ENCODE results near the gene UBAP1. TPM values are rescaled to one million over a fixed set of nuclear protein-coding genes. Genes with fewer than 3 reads are reported as not detected.
A peak's percentile ranks its signal among the peaks of the same experiment; 100 is the strongest.
"Not testable (repeated sequence)": the region's sequence is repeated elsewhere in the genome, so short reads cannot be mapped to it uniquely, and the experiment has no call there.

UBAP1 gene
- total RNA-seq, 1 experiment from 2014 or later = 46.1 TPM

GRCh38 chr9:34224349-34224748 lies 45.5 kb downstream of the UBAP1 start:
- no peak for DNase-seq (ENCODE audit: low spot score)

GRCh38 chr9:34226144-34226760 lies 47.4 kb downstream of the UBAP1 start:
- not testable (repeated sequence) for DNase-seq (ENCODE audit: low spot score)

GRCh38 chr9:34227445-34227844 lies 48.6 kb downstream of the UBAP1 start:
- DNase-seq (ENCODE audit: low spot score) = no peak

GRCh38 chr9:34230556-34230955 lies 51.7 kb downstream of the UBAP1 start:
- DNase-seq (ENCODE audit: low spot score) = no peak

GRCh38 chr9:34232201-34232600 lies 53.4 kb downstream of the UBAP1 start:
- DNase-seq (ENCODE audit: low spot score) = no peak

- DNase-seq (ENCODE audit: low spot score) = no peak
These were observed 54.8 kb downstream of the UBAP1 start for GRCh38 chr9:34233672-34234071.

DNA sequence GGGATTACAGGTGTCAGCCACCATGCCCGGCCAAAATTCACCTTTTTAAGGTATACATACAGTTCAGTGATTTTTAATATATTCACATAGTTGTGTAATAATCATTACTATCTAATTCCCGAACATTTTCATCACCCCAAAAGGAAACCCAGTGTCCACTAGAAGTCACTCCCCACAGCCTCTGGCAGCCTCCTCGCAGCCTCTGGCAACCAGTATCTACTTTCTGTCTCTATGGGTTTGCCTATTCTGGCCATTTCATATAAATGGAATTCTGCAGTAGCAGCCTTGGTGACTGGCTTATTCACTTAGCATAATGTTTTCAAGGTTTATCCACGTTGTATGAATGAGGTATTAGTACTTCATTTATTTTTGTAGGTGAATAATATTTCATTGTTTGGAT lies 59.0 kb downstream of the UBAP1 start:
- no peak for DNase-seq (ENCODE audit: low spot score)

GRCh38 chr9:34240006-34240405 lies 61.2 kb downstream of the UBAP1 start:
- no peak for DNase-seq (ENCODE audit: low spot score)

GRCh38 chr9:34242830-34243229 lies 64.0 kb downstream of the UBAP1 start:
- no peak for DNase-seq (ENCODE audit: low spot score)

DNA sequence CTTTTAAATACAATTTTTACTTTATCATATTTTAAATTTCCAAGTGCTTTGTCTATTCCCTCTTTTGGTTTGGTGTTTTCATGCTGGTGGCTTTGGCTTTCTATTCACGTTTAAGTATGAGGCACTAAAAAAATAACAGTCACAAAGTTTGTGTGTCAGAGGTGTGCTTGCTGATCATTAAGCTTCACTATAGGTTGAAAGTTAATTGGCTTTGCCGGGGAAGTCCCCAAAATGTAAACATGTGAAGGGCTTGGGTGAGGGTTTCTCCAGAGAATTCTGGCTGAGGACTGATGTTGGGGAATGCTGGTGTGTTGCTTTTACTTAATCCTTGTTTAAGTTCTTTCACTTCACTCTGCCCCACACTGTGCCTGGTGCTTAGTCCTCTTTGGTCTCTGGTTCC lies 66.4 kb downstream of the UBAP1 start:
- not testable (repeated sequence) for DNase-seq (ENCODE audit: low spot score)

DNA sequence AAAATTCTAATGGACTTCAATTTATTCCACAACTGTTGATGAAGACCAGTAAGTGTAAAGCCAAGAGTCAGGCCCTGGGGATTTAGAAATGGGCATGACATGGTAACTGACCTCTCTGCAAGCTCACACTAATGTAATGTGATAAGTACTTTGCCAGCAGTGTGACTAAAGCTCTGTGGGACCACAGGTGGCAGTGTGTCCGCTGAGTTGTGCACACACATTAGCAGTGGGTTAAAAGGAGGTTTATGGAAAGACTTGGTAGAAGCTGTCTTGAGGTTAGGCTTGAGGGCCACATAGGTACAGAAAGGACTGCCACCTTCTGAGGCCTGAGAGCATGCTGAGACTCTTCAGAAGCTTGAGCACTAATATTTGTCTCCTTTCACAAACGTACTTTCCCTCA lies 67.6 kb downstream of the UBAP1 start:
- DNase-seq (ENCODE audit: low spot score) = no peak

DNA sequence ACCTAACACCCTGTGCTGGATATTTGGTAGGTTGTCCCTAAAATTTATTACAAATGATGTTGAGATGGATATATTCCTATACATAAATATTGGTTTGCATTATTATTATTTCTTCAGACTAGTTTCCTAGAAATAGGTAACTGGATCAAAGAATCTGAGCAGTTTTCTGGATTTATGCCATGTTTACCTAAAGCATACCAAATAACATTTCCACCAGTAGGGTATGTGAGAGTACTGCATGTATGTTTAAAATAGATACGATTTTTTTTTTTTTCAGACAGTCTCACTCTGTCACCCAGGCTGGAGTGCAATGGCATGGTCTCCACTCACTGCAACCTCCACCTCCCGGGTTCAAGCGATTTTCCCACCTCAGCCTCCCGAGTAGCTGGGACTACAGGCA lies 68.9 kb downstream of the UBAP1 start:
- not testable (repeated sequence) for DNase-seq (ENCODE audit: low spot score)

DNA sequence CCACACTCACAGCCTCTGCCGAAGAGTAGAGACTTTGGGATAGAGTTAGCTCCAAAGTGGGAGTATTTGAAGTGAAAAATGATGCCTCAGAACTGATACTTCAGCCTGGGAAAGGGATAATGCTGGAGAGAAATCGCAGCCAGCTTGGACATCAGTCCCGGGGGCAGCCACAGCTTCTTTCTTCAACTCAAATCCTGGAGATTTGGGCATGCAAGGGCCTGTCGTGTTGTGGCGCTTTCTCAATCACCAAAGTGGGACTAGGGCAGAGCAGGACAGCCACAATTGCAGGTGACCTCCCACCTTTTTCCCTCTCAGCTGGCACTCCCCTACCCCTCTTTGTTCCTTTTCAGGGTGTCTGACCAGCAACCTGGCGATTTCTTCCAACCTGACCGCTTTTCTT lies 70.4 kb downstream of the UBAP1 start:
- DNase-seq (ENCODE audit: low spot score) = no peak

DNA sequence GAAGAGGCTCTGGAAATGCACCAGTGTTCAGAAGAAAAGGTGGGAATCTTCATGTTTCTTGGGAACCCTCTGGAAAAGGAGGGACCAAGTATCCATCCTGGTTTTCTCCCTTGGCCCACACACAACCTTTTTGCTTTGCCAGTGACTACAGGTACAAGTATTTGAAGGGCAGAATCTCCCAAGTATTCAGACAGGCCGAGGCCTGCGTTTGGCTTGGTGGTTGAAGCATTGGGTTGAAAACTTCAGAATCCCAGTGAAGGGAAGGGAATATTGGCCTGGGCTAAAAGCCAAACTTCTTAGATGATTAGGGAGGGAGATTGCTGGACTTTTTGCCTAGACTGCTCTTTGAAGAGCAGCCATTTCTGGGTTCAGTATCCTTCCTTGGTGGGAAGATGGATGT lies 71.9 kb downstream of the UBAP1 start:
- DNase-seq (ENCODE audit: low spot score) = no peak

DNA sequence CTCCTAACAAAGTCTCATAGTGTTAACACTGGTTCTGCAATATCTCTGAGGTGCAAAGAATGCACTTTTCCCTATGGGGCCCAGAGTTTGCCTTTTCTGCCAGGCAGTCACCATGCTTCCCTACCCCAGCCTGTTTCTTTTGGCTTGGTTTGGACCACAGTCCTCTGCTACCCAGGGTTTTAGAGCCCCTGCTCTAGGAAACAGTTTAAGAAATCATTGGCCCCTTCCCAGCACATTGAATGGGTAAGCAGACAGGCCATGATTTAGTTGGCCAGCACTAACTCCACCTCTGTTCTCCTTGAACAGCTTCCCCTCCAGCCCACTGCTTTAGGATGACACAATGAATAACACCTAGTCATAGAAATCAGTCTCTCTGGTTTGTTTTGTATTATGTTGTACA lies 73.2 kb downstream of the UBAP1 start:
- DNase-seq (ENCODE audit: low spot score) = no peak

GRCh38 chr9:34252670-34253459 lies 74.0 kb downstream of the UBAP1 start:
- peak; percentile 88 for DNase-seq (ENCODE audit: low spot score)

DNA sequence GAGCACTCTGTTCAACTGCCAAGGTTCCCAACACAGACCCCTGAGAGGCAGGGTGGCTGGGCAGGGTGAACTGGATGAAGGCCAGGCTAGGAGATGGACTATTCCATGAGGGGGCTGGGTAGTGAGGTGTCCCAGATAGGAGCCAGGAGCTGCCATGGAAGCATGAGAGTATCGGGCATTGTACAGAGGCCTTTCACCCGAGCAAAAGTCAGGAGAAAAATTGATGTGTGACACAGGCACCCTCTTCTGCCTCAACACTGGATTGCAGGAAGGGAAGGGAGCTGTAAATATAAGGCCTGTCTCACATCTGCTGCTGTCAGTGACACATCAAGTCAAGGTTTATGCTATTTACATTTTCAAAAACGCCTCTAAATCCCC lies 74.6 kb downstream of the UBAP1 start:
- peak; percentile 46 for DNase-seq (ENCODE audit: low spot score)

- peak; percentile 96 for DNase-seq (ENCODE audit: low spot score)
These were observed 75.5 kb downstream of the UBAP1 start for GRCh38 chr9:34254141-34254913.

DNA sequence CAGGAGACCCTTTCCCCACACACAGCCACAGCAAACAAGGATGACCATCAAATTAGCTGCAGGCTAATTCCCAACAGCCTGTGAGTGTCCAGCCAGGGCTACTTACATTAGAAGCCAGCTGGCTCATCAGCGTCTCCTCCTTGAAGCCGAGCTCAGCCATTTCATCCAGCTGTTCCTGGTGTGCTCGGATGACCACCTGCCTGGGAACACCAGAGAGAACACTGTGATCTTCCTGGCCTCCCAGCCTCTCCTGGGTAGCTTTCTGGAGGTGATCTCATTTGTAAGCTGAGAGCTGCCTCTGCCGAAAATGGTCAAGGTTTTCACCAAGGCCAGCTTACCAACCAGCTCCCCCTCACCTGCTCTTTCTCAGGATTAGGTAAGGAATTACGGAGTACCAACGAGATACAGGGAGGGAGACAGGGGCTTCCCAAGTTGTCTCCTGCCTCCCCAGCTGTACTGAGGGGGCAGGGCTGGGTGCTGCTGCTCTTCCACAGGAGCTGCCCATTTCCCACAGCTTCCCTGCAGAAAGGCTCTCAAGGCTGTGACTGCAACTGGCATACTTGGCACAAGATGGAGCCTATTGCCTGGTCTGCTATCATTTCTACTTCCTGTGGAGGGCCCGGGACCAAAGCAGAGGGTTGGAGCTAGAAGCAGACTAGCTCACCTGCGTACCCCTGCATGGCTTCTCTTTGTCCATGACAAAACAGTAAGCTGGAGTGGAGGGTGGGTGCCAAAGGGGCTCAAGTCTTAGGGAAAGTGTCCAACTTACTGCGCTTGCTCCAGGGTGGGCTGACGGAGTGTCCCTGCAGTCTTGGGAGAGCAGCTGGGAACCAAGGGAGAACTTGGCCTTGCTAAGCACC lies 76.4 kb downstream of the UBAP1 start:
- peak; percentile 62 for DNase-seq (ENCODE audit: low spot score)

DNA sequence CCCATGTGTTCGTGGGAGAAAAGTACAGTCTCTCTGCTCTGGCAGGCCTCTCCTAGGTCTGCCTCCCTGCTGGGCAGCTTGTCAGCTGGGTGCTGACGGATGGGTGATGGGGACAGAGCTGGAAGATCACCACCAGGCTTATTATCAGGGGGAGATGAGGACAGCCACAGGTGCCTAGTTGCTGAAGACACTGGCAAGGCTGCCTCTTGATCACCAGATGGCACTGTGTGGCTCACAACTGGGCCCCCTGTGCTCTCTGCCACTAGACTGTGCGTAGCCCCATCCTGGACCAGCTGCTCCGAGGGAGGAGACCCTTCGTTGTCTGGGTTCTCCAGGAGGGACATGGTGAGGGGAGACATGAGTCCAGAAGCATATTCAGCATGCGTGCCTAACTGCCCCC lies 77.3 kb downstream of the UBAP1 start:
- DNase-seq (ENCODE audit: low spot score) = peak; percentile 64

DNA sequence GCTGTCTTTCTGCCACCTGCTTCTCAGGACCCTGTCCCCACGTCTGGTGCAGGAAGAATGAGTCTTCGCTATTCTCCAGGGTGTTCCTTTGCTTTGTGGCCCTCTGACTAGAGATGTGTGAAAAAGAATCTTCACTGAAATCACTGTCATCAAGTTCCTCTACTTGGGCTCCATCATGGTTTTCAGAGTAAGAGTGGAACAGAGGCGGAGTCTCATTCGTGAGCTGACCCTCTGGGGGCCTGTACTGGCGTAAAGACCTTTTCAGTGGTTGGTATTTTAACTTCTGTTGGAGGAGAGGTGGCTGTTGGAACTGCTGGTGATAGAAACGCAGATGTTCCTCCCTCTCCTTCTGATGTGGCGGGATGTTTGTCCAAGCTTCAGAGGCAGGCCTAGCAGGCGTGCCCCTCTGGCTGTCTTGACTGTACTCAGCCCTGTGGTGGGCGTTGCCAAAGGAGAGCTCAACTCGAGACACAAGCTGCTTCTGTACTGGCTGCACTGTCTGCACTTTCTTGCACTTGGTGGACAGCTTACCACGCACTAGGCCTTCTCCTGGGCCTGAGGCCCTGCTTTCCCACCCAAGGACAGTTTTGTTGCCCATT lies 78.2 kb downstream of the UBAP1 start:
- DNase-seq (ENCODE audit: low spot score) = no peak

All from A172 (cell line).